T-cell (primary cell): ENCODE results near the gene HNRNPA3. TPM values are rescaled to one million over a fixed set of nuclear protein-coding genes. Genes with fewer than 3 reads are reported as not detected.
"Not testable (repeated sequence)": the region's sequence is repeated elsewhere in the genome, so short reads cannot be mapped to it uniquely, and the experiment has no call there.

Source experiments
- ATAC-seq, 4 experiments: fragments of 200-7000 bp in 3 of 4; fragments of 150-1000 bp in 1 of 4; cut with Tn5 transposase; replicated peaks in 1 of 4; 1 replicate in 3 of 4; 2 replicates in 1 of 4; pipeline ENCODE4 v1.10.0; 2021; ENCODE audit warnings: moderate library complexity in 3 of 4, mild to moderate bottlenecking in 2 of 4, moderate number of reproducible peaks in 1 of 4
- CTCF ChIA-PET, 2 donors: fragments of 300-600 bp; sonication (Branson Sonifier 250); formaldehyde crosslinking; loops; one replicate each; lab custom pipeline; 2022; ENCODE audit warnings: antibody characterized with exemption in 2 of 2; lab: Charles Lee
- POLR2A ChIA-PET, 2 donors: fragments of 300-600 bp; sonication (Branson Sonifier 250); formaldehyde crosslinking; loops; one replicate each; lab custom pipeline; 2022; ENCODE audit warnings: antibody characterized with exemption in 2 of 2; lab: Charles Lee
- DNase-seq, 35 experiments: peaks; one replicate each; pipeline versions ENCODE4 v3.0.0 to v3.0.0-alpha.2; 2013 to 2023
- H3K27ac ChIP-seq: one replicate; pipeline ENCODE4 v1.5.1; 2013; ENCODE audit warnings: low read length
- H3K27me3 ChIP-seq, 2 experiments: replicated peaks in 1 of 2; 1 replicate in 1 of 2; 2 replicates in 1 of 2; pipeline versions ENCODE4 v1.6.1 to v1.7.0; 2013; ENCODE audit warnings: low read length in 1 of 2, mixed read lengths in 1 of 2; ENCODE audit not compliant: control insufficient read depth in 2 of 2, insufficient read depth in 2 of 2; ENCODE audit errors: extremely low read depth in 1 of 2
- H3K36me3 ChIP-seq, 2 donors: 1 replicate in 1 of 2; 2 replicates in 1 of 2; pipeline versions ENCODE4 v1.6.1 to v1.7.0; 2013; ENCODE audit warnings: low read length in 1 of 2; ENCODE audit not compliant: control insufficient read depth in 2 of 2, insufficient read depth in 1 of 2; ENCODE audit errors: extremely low read depth in 1 of 2
- H3K4me1 ChIP-seq, 2 experiments: 1 replicate in 1 of 2; 2 replicates in 1 of 2; pipeline versions ENCODE4 v1.6.1 to v1.7.0; 2013; ENCODE audit warnings: low read length in 2 of 2, mixed read lengths in 1 of 2; ENCODE audit not compliant: insufficient read depth in 2 of 2, control insufficient read depth in 1 of 2; ENCODE audit errors: extremely low read depth in 1 of 2
- H3K4me3 ChIP-seq, 2 donors: 1 replicate in 1 of 2; 2 replicates in 1 of 2; pipeline versions ENCODE4 v1.5.1 to v1.7.0; 2013; ENCODE audit warnings: mild to moderate bottlenecking in 2 of 2, low read length in 1 of 2, moderate library complexity in 1 of 2; ENCODE audit not compliant: control insufficient read depth in 1 of 2; ENCODE audit errors: extremely low read depth in 1 of 2
- H3K9me3 ChIP-seq: 2 replicates; pipeline ENCODE4 v1.7.0; 2013
- H3K27ac Mint-ChIP-seq, 2 donors: one replicate each; pipeline ENCODE4 v1.8.0; 2020 to 2021; ENCODE audit warnings: mild to moderate bottlenecking in 2 of 2, mixed read lengths in 2 of 2
- H3K27me3 Mint-ChIP-seq, 2 donors: one replicate each; pipeline ENCODE4 v1.8.0; 2021 to 2022; ENCODE audit warnings: mixed read lengths in 2 of 2
- H3K36me3 Mint-ChIP-seq: one replicate; pipeline ENCODE4 v1.8.0; 2021; ENCODE audit warnings: mixed read lengths
- H3K4me1 Mint-ChIP-seq, 3 donors: one replicate each; pipeline ENCODE4 v1.8.0; 2020 to 2022; ENCODE audit warnings: mixed read lengths in 3 of 3, mild to moderate bottlenecking in 1 of 3
- H3K4me3 Mint-ChIP-seq, 3 donors: one replicate each; pipeline ENCODE4 v1.8.0; 2020 to 2022; ENCODE audit warnings: mild to moderate bottlenecking in 3 of 3, mixed read lengths in 3 of 3, moderate library complexity in 3 of 3
- H3K9me3 Mint-ChIP-seq, 3 donors: one replicate each; pipeline ENCODE4 v1.8.0; 2020 to 2022; ENCODE audit warnings: mixed read lengths in 3 of 3
- WGBS: methylation state at CpG from one replicate; pipeline ENCODE4 v1.1.5; 2013; ENCODE audit warnings: missing lambda C conversion rate; ENCODE audit not compliant: insufficient coverage; 5-methylcytosine and 5-hydroxymethylcytosine counted together
- total RNA-seq, 35 experiments: library from RNA in 6 of 35; stranded (reverse) in 6 of 35; fragments of 120-200 nt in 1 of 35; gene quantifications; one replicate each; pipeline versions ENCODE4 v1.2.1 to v1.2.4 and lab custom pipeline; 2013 to 2026

Gene HNRNPA3
- total RNA-seq, 5 donors from 2014 or later (not counting 1 experiment from before 2014, with no cell fraction given): 134 to 220 (median 151) TPM

- H3K27me3 ChIP-seq: no peaks in the 10 kb centered on the region
- no peaks in the 10 kb centered on the region for H3K9me3 ChIP-seq
- H3K4me1 Mint-ChIP-seq: peaks cover 0 to 2% (median 0%) of the 10 kb centered on the region in 3 donors
- no peak for DNase-seq
- ChIA-PET CTCF (interaction anchor here (0.6 to 1.2 kb wide), 3 partner anchors 30 to 231 kb away, joined by 3 to 6 read pairs (median 4); no protein-coding TSS in a partner anchor), POLR2A (interaction anchor here (0.6 to 0.7 kb wide), 6 partner anchors 8 to 146 kb away, joined by 3 to 5 read pairs (median 4); no protein-coding TSS in a partner anchor)
- no peaks in the 10 kb centered on the region for H3K4me1 ChIP-seq
- no peak overlapping the region for H3K4me3 Mint-ChIP-seq
- no CpG with 5 or more reads among the region's 1 CpG for WGBS
- no peaks in the 10 kb centered on the region for H3K9me3 Mint-ChIP-seq
- no peak overlapping the region for H3K27ac ChIP-seq
- H3K36me3 Mint-ChIP-seq: no peaks in the 10 kb centered on the region
- H3K27me3 Mint-ChIP-seq: no peaks in the 10 kb centered on the region
- ATAC-seq: peak in 2 of 4 experiments; percentile 46 to 62
- no peak overlapping the region for H3K27ac Mint-ChIP-seq
- no peak overlapping the region for H3K4me3 ChIP-seq
- H3K36me3 ChIP-seq: no peaks in the 10 kb centered on the region
Observed at GRCh38 chr2:177195194-177195593, 17.4 kb upstream of the HNRNPA3 start.

- DNase-seq, H3K36me3 Mint-ChIP-seq, H3K9me3 ChIP-seq, H3K36me3 ChIP-seq, H3K9me3 Mint-ChIP-seq, H3K27ac ChIP-seq, H3K27me3 Mint-ChIP-seq, H3K4me3 Mint-ChIP-seq, H3K4me1 ChIP-seq, POLR2A ChIA-PET, ATAC-seq, H3K27me3 ChIP-seq, H3K27ac Mint-ChIP-seq, H3K4me3 ChIP-seq, H3K4me1 Mint-ChIP-seq: not testable (repeated sequence)
- CTCF ChIA-PET: interaction anchor here in 1 of 2 donors (1.4 kb wide), 1 partner anchor 36 kb away, joined by 3 read pairs; no protein-coding TSS in a partner anchor
- WGBS: 100% methylated on average over 2 of the region's 7 CpGs
Observed at GRCh38 chr2:177200419-177200818, 12.2 kb upstream of the HNRNPA3 start.

GRCh38 chr2:177201919-177202346 is 10.7 kb upstream of the HNRNPA3 start:
- ChIA-PET CTCF (interaction anchor here in 1 of 2 donors (0.7 to 1.4 kb wide), 3 partner anchors 28 to 136 kb away, joined by 3 read pairs; no protein-coding TSS in a partner anchor), POLR2A (interaction anchor here in 1 of 2 donors (0.9 to 1.4 kb wide), 2 partner anchors 38 to 62 kb away, joined by 6 read pairs; no protein-coding TSS in a partner anchor)
- Histone ChIP-seq H3K9me3 (no peaks in the 10 kb centered on the region), H3K4me1 (no peaks in the 10 kb centered on the region), H3K36me3 (no peaks in the 10 kb centered on the region), H3K4me3 (no peak overlapping the region), H3K27me3 (no peaks in the 10 kb centered on the region), H3K27ac (no peak overlapping the region)
- WGBS: no CpG with 5 or more reads among the region's 3 CpGs
- DNase-seq: no peak
- peaks cover 0 to 2% (median 0%) of the 10 kb centered on the region in 3 donors for H3K4me1 Mint-ChIP-seq
- no peak overlapping the region for H3K27ac Mint-ChIP-seq
- H3K9me3 Mint-ChIP-seq: no peaks in the 10 kb centered on the region
- H3K27me3 Mint-ChIP-seq: no peaks in the 10 kb centered on the region
- no peak for ATAC-seq
- no peak overlapping the region for H3K4me3 Mint-ChIP-seq
- no peaks in the 10 kb centered on the region for H3K36me3 Mint-ChIP-seq

GRCh38 chr2:177204417-177204816 is 8.2 kb upstream of the HNRNPA3 start:
- H3K4me3 ChIP-seq: no peak overlapping the region
- no peak overlapping the region for H3K27ac Mint-ChIP-seq
- no peak for DNase-seq
- no CpG with 5 or more reads among the region's 3 CpGs for WGBS
- H3K27me3 Mint-ChIP-seq: no peaks in the 10 kb centered on the region
- H3K4me1 ChIP-seq: no peaks in the 10 kb centered on the region
- no peaks in the 10 kb centered on the region for H3K9me3 ChIP-seq
- CTCF ChIA-PET: no interaction called here
- H3K36me3 Mint-ChIP-seq: no peaks in the 10 kb centered on the region
- no peaks in the 10 kb centered on the region for H3K36me3 ChIP-seq
- POLR2A ChIA-PET: interaction anchor here in 1 of 2 donors (0.6 kb wide), 1 partner anchor 211 kb away, joined by 3 read pairs; no protein-coding TSS in a partner anchor
- no peak overlapping the region for H3K27ac ChIP-seq
- no peaks in the 10 kb centered on the region for H3K27me3 ChIP-seq
- no peaks in the 10 kb centered on the region for H3K9me3 Mint-ChIP-seq
- peaks cover 4 to 5% (median 5%) of the 10 kb centered on the region in 3 donors for H3K4me1 Mint-ChIP-seq
- ATAC-seq: no peak
- no peak overlapping the region for H3K4me3 Mint-ChIP-seq

- ATAC-seq: no peak
- CTCF ChIA-PET: no interaction called here
Observed at GRCh38 chr2:177207101-177207500, 5.5 kb upstream of the HNRNPA3 start.

GRCh38 chr2:177211169-177211568 is 1.4 kb upstream of the HNRNPA3 start:
- ATAC-seq: no peak
- H3K4me3 ChIP-seq: peak overlapping the region in 1 of 2 donors; percentile 86
- CTCF ChIA-PET: interaction anchor here (0.8 to 1.7 kb wide), 10 partner anchors 29 to 205 kb away, joined by 3 to 18 read pairs (median 4); partner anchors contain the start of gene NFE2L2 (in 2 of the 2)

More at GRCh38 chr2:177207101-177207500, 5.5 kb upstream of the HNRNPA3 start:
- Mint-ChIP-seq H3K27ac (no peak overlapping the region), H3K4me3 (no peak overlapping the region), H3K4me1 (peaks cover 15 to 20% (median 19%) of the 10 kb centered on the region in 3 donors), H3K36me3 (no peaks in the 10 kb centered on the region), H3K27me3 (no peaks in the 10 kb centered on the region), H3K9me3 (no peaks in the 10 kb centered on the region)
- peaks cover 10 to 13% of the 10 kb centered on the region in 2 experiments for H3K4me1 ChIP-seq
- POLR2A ChIA-PET: no interaction called here
- H3K4me3 ChIP-seq: no peak overlapping the region
- WGBS: 45% methylated on average over 2 of the region's 2 CpGs
- no peak for DNase-seq
- H3K9me3 ChIP-seq: no peaks in the 10 kb centered on the region
- no peaks in the 10 kb centered on the region for H3K36me3 ChIP-seq
- no peaks in the 10 kb centered on the region for H3K27me3 ChIP-seq
- H3K27ac ChIP-seq: no peak overlapping the region

More at GRCh38 chr2:177211169-177211568, 1.4 kb upstream of the HNRNPA3 start:
- Histone ChIP-seq H3K4me1 (peaks cover 23 to 30% of the 10 kb centered on the region in 2 experiments), H3K27ac (peak overlapping the region; percentile 100), H3K36me3 (peaks cover 0 to 14% of the 10 kb centered on the region in 2 donors), H3K27me3 (no peaks in the 10 kb centered on the region), H3K9me3 (no peaks in the 10 kb centered on the region)
- no peaks in the 10 kb centered on the region for H3K27me3 Mint-ChIP-seq
- H3K36me3 Mint-ChIP-seq: peaks cover 17% of the 10 kb centered on the region
- H3K4me3 Mint-ChIP-seq: peak overlapping the region; percentile 90 to 92 (median 92)
- POLR2A ChIA-PET: interaction anchor here (0.5 to 1.7 kb wide), 10 partner anchors 10 to 53 kb away, joined by 3 to 66 read pairs (median 4); partner anchors contain the start of gene NFE2L2 (in 1 of the 2)
- 68% methylated on average over 4 of the region's 7 CpGs for WGBS
- peak overlapping the region; percentile 99 for H3K27ac Mint-ChIP-seq
- H3K9me3 Mint-ChIP-seq: no peaks in the 10 kb centered on the region
- peaks cover 44 to 48% (median 46%) of the 10 kb centered on the region in 3 donors for H3K4me1 Mint-ChIP-seq
- peak in 1 of 35 experiments; percentile 3 for DNase-seq
